ENCODE results near the gene MRPS34. TPM values are rescaled to one million over a fixed set of nuclear protein-coding genes. Genes with fewer than 3 reads are reported as not detected.

The MRPS34 gene
- polyA plus RNA-seq, 1 experiment = 55.8 TPM

GRCh38 chr16:1794908-1795666 lies 22.2 kb upstream of the MRPS34 start:
- POLR2A ChIA-PET = no interaction called here
- H3K27me3 ChIP-seq (ENCODE audit: control insufficient read depth, insufficient read depth, low read length) = no peaks in the 10 kb centered on the region
- peaks cover 8% of the 10 kb centered on the region for H3K9me3 ChIP-seq (ENCODE audit: control insufficient read depth, insufficient read depth, low read length)
- H3K4me3 ChIP-seq (ENCODE audit: low read depth, low read length) = no peak overlapping the region
- no peak for DNase-seq (ENCODE audit: low read depth, low spot score)
- no peak overlapping the region for H3K27ac ChIP-seq (ENCODE audit: low read depth, low read length)
- CTCF ChIA-PET = no interaction called here
- TF ChIP-seq CTCF (IDR thresholded peaks at IDR 0.05; ENCODE audit: low read depth, low read length) = no peak

- DNase-seq (ENCODE audit: low read depth, low spot score) = no peak
- no peaks in the 10 kb centered on the region for H3K27me3 ChIP-seq (ENCODE audit: control insufficient read depth, insufficient read depth, low read length)
- POLR2A ChIA-PET = no interaction called here
- H3K4me3 ChIP-seq (ENCODE audit: low read depth, low read length) = no peak overlapping the region
- no peak overlapping the region for H3K27ac ChIP-seq (ENCODE audit: low read depth, low read length)
- CTCF ChIA-PET = no interaction called here
- no peak for TF ChIP-seq CTCF (IDR thresholded peaks at IDR 0.05; ENCODE audit: low read depth, low read length)
- H3K9me3 ChIP-seq (ENCODE audit: control insufficient read depth, insufficient read depth, low read length) = peaks cover 5% of the 10 kb centered on the region
Measured at GRCh38 chr16:1794221-1794871, 21.4 kb upstream of the MRPS34 start.

DNA sequence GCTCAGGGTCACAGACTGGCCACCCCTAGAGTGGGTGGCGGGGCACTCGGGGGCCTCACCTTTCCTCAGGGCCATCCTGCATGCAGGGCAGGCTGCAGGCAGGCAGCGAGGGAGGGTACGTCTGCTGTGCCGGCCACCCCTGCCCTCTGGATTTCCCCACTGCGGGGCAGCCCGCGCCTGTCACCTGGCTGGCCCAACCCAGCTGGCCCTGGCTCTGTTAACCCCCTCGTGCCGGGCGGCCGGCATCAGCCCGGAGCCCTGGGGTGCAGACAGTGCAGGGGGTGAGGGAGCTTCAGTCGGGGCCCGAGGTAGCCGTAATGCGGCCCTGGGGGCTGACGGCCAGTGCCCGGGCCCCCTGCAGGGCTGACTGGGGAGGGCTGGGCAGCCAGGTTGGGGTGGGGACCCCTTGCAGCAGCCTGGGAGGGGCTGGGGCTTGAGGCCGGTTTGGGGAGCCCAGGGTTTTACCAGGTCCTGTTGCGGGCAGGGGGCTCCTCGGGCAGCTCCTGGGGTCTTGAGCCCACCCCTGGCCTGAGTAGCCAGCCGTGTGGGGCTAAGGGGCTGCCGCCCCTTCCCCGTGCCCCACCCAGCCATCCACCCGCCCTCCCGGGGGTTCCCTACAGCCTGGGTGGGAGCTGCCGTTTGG lies 20.8 kb upstream of the MRPS34 start, which contains the start of gene IGFALS:
Gene IGFALS (minus strand): TSS at position 128 of the 643 bp plus-strand sequence. CDS start 53 bp downstream, at position 75.
- Histone ChIP-seq H3K9me3 (ENCODE audit: control insufficient read depth, insufficient read depth, low read length) (peaks cover 5% of the 10 kb centered on the region), H3K27me3 (ENCODE audit: control insufficient read depth, insufficient read depth, low read length) (no peaks in the 10 kb centered on the region), H3K27ac (ENCODE audit: low read depth, low read length) (no peak within 1 kb of the TSS), H3K4me3 (ENCODE audit: low read depth, low read length) (no peak within 1 kb of the TSS)
- no peak for TF ChIP-seq CTCF (IDR thresholded peaks at IDR 0.05; ENCODE audit: low read depth, low read length)
- no peak for DNase-seq (ENCODE audit: low read depth, low spot score)
- CTCF ChIA-PET = no interaction called here
- POLR2A ChIA-PET = no interaction called here

DNA sequence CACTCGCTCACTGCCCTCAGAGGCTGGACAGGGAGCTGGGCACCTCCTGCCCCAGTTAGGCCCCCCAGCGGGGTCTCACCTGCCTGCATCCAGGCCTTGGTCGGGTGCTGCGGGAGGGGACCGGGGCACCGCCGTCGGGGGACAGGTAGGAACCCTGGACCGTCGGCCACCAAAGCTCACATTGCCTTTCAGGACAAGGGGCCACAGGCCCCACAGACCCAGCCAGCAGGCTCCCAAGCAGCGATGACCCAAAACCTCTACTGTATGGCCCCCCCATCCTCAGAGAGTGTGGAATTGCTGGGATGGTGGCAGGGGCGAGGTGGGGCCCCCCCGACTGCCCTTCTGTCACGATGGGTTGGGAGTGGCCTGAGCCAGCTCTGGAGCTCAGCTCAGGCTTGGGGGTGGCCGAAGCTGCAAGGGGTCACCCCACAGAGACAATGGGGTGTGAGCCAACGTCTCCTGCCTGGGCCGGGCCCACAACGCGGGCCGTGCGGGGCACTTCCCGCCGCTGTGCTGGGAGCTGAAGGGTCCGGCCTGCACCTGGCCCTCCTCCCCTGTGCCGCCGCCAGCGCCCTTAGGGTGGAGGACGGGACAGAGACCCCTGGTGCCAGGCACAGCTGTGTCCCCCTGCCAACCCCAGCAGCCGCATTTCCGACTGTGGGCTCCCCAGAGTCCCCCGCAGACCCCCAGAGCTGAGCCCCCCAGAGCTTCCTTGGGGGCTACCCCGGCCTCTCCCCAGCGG lies 20.1 kb upstream of the MRPS34 start:
- Histone ChIP-seq H3K9me3 (ENCODE audit: control insufficient read depth, insufficient read depth, low read length) (peaks cover 2% of the 10 kb centered on the region), H3K27ac (ENCODE audit: low read depth, low read length) (no peak overlapping the region), H3K27me3 (ENCODE audit: control insufficient read depth, insufficient read depth, low read length) (no peaks in the 10 kb centered on the region), H3K4me3 (ENCODE audit: low read depth, low read length) (no peak overlapping the region)
- ChIA-PET POLR2A (no interaction called here), CTCF (interaction anchor here (0.6 kb wide), 1 partner anchor 87 kb away, joined by 3 read pairs; no protein-coding TSS in a partner anchor)
- DNase-seq (ENCODE audit: low read depth, low spot score) = no peak
- TF ChIP-seq CTCF (IDR thresholded peaks at IDR 0.05; ENCODE audit: low read depth, low read length) = no peak
